NCI-H526 treated with DMSO at 0.1 percent for 48 hours (cell line): ENCODE measurements around the gene ZBTB16.
A peak's percentile ranks its signal among the peaks of the same experiment; 100 is the strongest.

ENCODE experiments used
- DNase-seq: peaks from one replicate; lab custom pipeline; 2025; lab: John Stamatoyannopoulos, UW

The ZBTB16 gene

GRCh38 chr11:114211444-114212121 lies 152.1 kb downstream of the ZBTB16 start:
- DNase-seq, result no peak

GRCh38 chr11:114213622-114214021 lies 154.1 kb downstream of the ZBTB16 start:
- no peak for DNase-seq

GRCh38 chr11:114215428-114215827 lies 155.9 kb downstream of the ZBTB16 start:
- DNase-seq, result no peak

- no peak for DNase-seq
Measured at GRCh38 chr11:114215871-114216795, 156.6 kb downstream of the ZBTB16 start.

GRCh38 chr11:114216796-114217180 lies 157.3 kb downstream of the ZBTB16 start:
- no peak for DNase-seq

GRCh38 chr11:114218508-114218907 lies 159.0 kb downstream of the ZBTB16 start:
- DNase-seq, result no peak

- no peak for DNase-seq
Measured at GRCh38 chr11:114219559-114220349, 160.2 kb downstream of the ZBTB16 start.

- DNase-seq, result no peak
Measured at GRCh38 chr11:114221037-114221436, 161.5 kb downstream of the ZBTB16 start.

- DNase-seq, result no peak
Measured at GRCh38 chr11:114225661-114226060, 166.2 kb downstream of the ZBTB16 start.

GRCh38 chr11:114226356-114226755 lies 166.8 kb downstream of the ZBTB16 start:
- no peak for DNase-seq

- no peak for DNase-seq
Measured at GRCh38 chr11:114228435-114229411, 169.2 kb downstream of the ZBTB16 start.

- DNase-seq, result no peak
Measured at GRCh38 chr11:114230031-114230704, 170.7 kb downstream of the ZBTB16 start.

- DNase-seq, result no peak
Measured at GRCh38 chr11:114232400-114233059, 173.0 kb downstream of the ZBTB16 start.

- DNase-seq, result peak; percentile 91
Measured at GRCh38 chr11:114233755-114234154, 174.2 kb downstream of the ZBTB16 start.

GRCh38 chr11:114236829-114237228 lies 177.3 kb downstream of the ZBTB16 start:
- DNase-seq, result no peak

GRCh38 chr11:114237321-114238280 lies 178.1 kb downstream of the ZBTB16 start:
- no peak for DNase-seq

- no peak for DNase-seq
Measured at GRCh38 chr11:114239753-114240161, 180.2 kb downstream of the ZBTB16 start.

- DNase-seq, result no peak
Measured at GRCh38 chr11:114242032-114242431, 182.5 kb downstream of the ZBTB16 start.
